Peyer's patch (tissue), 4 donors: Measurements from ENCODE around the gene ATCAY. TPM values are rescaled to one million over a fixed set of nuclear protein-coding genes. Genes with fewer than 3 reads are reported as not detected.
"Not testable (repeated sequence)": the region's sequence is repeated elsewhere in the genome, so short reads cannot be mapped to it uniquely, and the experiment has no call there.

ENCODE experiments used
- DNase-seq, 3 donors: peaks; one replicate each; pipeline ENCODE4 v3.0.0-alpha.2; 2017 to 2019
- H3K27ac ChIP-seq, 4 donors: fragments of 200-600 bp; sonication (generic); one replicate each; pipeline ENCODE4 v1.5.1; 2016 to 2019
- H3K27me3 ChIP-seq, 2 donors: fragments of 200-600 bp; sonication (generic); one replicate each; pipeline ENCODE4 v1.5.1; 2019
- H3K36me3 ChIP-seq, 3 donors: fragments of 200-600 bp; sonication (generic); one replicate each; pipeline ENCODE4 v1.5.1; 2016 to 2019
- H3K4me1 ChIP-seq, 4 donors: fragments of 200-600 bp; sonication (generic); one replicate each; pipeline ENCODE4 v1.5.1; 2016 to 2019
- H3K4me3 ChIP-seq, 4 donors: fragments of 200-600 bp; sonication (generic); 1 replicate in 3 of 4; 2 replicates in 1 of 4; pipeline ENCODE4 v1.5.1; 2016 to 2019; ENCODE audit warnings: mild to moderate bottlenecking in 1 of 4
- H3K9me3 ChIP-seq, 4 donors: fragments of 200-600 bp; sonication (generic); one replicate each; pipeline ENCODE4 v1.5.1; 2016 to 2019; ENCODE audit warnings: mild to moderate bottlenecking in 1 of 4
- CTCF ChIP-seq, 6 experiments: fragments of 450-650 bp in 4 of 6; fragments of 200-600 bp in 2 of 6; sonication (generic) in 1 of 6; IDR thresholded peaks; one replicate each; pipeline ENCODE4 v1.5.1; 2017 to 2019; ENCODE audit warnings: antibody characterized with exemption in 6 of 6, mild to moderate bottlenecking in 3 of 6, moderate library complexity in 1 of 6
- POLR2A ChIP-seq, 2 donors: fragments of 450-650 bp; IDR thresholded peaks; one replicate each; pipeline ENCODE4 v1.5.1; 2017; ENCODE audit warnings: antibody characterized with exemption in 2 of 2, mild to moderate bottlenecking in 2 of 2, moderate library complexity in 2 of 2
- total RNA-seq, 4 donors: library from RNA; depleted of rRNA; stranded (reverse); fragments of >200 nt; gene quantifications; one replicate each; pipeline ENCODE4 v1.1.0, GENCODE V29; 2016

The ATCAY gene
- total RNA-seq, 4 donors from 2014 or later = 0.13 to 0.47 TPM; not detected in 2

DNA sequence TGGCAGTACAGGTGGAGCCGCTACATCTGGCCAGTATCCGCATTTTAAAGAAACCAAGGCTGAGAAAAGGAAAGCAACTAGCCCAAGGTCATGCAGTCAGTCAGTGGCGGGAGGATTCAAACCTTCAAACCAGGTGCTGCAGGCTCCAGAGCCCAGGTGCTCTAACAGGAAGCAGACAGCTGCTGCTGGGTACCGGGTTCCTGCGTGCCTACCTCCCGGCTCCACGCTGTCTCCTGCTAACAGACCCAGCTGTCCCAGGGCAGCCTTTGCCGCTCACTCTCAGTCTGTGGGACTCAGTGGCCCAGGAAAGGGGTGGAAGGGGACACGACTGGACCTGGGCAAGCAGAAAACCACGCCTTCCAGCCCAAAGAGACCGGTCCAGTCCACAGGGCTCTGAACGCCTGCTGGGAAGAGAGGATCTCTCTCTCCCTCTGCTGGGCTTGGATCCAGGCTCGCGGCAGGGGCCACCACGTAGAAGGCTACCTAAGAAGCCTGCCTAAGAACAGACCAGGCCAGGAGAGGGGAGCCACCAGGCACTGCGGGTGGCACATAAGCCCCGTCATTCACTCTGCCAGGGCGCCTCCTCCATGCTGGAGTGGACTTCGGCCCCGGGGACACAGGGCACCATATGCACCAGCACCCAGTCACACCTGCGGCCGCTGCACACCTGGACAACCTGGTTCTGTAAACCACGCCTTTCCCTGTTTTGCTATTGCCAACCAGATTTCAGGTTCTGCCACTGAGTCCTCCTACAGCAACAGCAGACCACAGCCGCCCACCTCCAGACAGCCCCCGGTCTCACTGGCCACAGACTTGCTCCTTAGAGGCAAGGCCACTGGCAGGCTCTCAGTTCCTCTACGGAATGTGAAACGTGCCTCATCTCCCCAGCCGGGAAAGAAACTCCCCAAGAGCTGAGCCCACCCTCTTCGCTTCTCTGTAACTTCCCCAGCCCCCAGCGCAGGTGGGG, 85.8 kb downstream of the ATCAY start:
- TF ChIP-seq POLR2A (IDR thresholded peaks at IDR 0.05) = peak; percentile 19 to 48
- TF ChIP-seq CTCF (IDR thresholded peaks at IDR 0.05) = no peak
- Histone ChIP-seq H3K4me1 (peaks cover 0 to 50% (median 8%) of the 10 kb centered on the region in 4 donors), H3K27me3 (no peaks in the 10 kb centered on the region), H3K4me3 (peak overlapping the region in 2 of 4 donors; percentile 37 to 39), H3K36me3 (peaks cover 0 to 54% (median 0%) of the 10 kb centered on the region in 3 donors), H3K27ac (peak overlapping the region; percentile 59 to 99 (median 92)), H3K9me3 (no peaks in the 10 kb centered on the region)
- DNase-seq = peak in 2 of 3 donors; percentile 93 to 94

DNA sequence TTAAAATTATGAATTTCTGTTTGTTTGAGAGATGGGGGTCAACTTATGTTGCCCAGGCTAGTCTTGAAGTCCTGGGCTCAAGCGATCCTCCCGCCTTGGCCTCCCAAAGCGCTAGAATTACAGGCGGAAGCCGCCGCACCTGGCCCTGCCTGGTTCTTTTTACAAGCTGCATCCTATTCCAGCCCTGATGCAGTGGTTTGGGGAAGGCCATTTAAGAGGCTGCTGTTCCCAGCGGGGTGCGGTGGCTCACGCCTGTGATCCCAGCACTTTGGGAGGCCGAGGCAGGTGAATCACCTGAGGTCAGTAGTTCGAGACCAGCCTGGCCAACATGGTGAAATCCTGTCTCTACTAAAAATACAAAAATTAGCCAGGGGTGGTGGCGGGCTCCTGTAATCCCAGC, 87.5 kb downstream of the ATCAY start:
- peaks cover 0 to 38% (median 0%) of the 10 kb centered on the region in 3 donors for H3K36me3 ChIP-seq

DNA sequence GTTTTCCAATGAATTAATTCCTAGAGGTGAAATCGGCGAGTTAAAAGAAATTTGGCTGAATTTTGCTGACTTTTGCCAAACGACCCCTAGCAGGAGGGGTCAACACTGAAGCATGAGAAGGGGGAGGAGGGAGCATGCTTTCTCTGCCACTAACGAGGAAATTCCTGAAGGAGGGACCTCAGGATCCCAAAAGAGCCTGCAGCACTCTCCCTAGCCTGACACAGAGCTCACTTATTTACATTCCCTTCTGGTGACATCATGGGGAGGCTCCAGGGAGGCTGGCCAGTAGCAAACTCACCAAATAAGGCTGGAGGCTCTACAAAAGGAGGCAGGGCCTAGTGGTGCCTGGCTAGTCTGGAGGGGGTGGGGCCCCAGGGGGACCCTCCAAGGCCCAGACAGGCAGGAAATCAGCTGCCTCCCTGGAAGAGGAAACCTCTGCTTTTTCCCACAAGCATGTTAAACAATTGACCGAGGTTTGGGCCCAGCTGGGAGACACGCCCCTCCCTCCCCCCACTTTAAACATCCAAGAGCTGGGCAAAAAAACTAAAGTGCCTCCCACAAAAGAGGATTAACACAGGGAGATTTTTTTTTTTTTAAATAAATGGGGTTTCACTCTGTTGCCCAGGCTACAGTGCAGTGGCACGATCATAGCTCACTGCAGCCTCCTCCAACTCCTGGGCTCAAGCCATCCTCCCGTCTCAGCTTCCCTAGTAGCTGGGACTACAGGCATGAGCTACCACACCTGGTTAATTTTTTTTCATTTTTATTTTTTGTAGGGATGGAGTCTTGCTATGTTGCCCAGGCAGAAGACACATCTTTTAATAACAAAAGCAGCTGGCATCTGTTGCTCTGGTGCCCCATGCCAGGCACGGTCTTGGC, 88.3 kb downstream of the ATCAY start:
- H3K4me1 ChIP-seq = peaks cover 0 to 55% (median 12%) of the 10 kb centered on the region in 4 donors
- no peaks in the 10 kb centered on the region for H3K9me3 ChIP-seq
- TF ChIP-seq CTCF (IDR thresholded peaks at IDR 0.05) = no peak
- no peak for TF ChIP-seq POLR2A (IDR thresholded peaks at IDR 0.05)

More for the DNA sequence above, 87.5 kb downstream of the ATCAY start:
- Histone ChIP-seq H3K4me1 (peaks cover 0 to 55% (median 12%) of the 10 kb centered on the region in 4 donors), H3K4me3 (peak overlapping the region in 1 of 4 donors; percentile 6), H3K27ac (peak overlapping the region; percentile 59 to 99 (median 96))
- not testable (repeated sequence) for DNase-seq, H3K9me3 ChIP-seq, H3K27me3 ChIP-seq

DNA sequence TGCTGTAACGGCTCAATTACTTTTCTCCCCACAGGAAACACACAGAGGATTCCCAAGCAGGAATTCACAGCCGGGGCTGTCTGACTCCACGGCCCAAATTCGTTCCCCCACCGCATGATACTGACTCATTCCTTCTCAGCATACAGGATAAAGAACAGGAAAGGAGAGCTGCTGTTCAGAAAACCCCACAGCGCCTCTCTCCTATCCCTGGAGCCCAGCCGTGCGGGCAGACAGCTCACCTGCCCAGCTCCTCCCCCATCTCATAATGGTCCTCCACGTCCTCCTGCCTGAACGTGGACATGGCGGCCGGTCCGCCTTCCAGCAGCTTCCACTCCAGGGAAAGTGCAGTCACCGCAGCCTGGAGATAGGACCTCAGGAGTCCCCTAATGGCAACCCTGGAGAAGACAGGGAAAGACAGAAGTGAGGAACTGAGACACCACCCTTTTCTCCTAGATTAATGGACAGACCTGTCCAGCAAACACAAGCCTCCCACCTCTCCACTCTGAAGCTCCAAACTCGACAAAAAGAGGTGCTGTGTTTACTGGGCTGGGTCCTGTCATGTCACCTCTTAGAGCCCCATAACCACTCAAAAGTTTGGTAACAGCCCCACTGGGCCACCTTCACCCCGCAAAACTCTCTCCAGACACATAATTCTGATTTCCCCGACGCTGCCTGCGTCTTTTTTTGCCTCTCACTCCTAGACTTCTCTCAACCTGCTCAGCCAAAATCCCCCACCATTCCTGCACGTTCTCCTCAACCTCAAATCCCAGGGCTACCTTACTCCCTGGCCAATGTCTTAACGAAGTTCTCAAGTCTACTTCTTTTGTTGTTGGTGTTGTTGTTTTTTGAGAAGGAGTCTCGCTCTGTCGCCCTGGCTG, 89.2 kb downstream of the ATCAY start:
- no peaks in the 10 kb centered on the region for H3K27me3 ChIP-seq
- H3K27ac ChIP-seq = peak overlapping the region; percentile 95 to 99 (median 96)
- H3K36me3 ChIP-seq = peaks cover 0 to 21% (median 0%) of the 10 kb centered on the region in 3 donors
- peak overlapping the region; percentile 83 to 98 (median 98) for H3K4me3 ChIP-seq
- no peak for DNase-seq
- no peaks in the 10 kb centered on the region for H3K9me3 ChIP-seq
- TF ChIP-seq POLR2A (IDR thresholded peaks at IDR 0.05) (no peak), CTCF (IDR thresholded peaks at IDR 0.05) (peak in 1 of 6 experiments; percentile 3)
- H3K4me1 ChIP-seq = peaks cover 0 to 55% (median 12%) of the 10 kb centered on the region in 4 donors

More for the DNA sequence above, 88.3 kb downstream of the ATCAY start:
- Histone ChIP-seq H3K36me3 (peaks cover 0 to 30% (median 0%) of the 10 kb centered on the region in 3 donors), H3K27me3 (no peaks in the 10 kb centered on the region), H3K27ac (peak overlapping the region; percentile 95 to 99 (median 96)), H3K4me3 (peak overlapping the region in 2 of 4 donors; percentile 98)
- peak in 2 of 3 donors; percentile 64 to 84 for DNase-seq

GRCh38 chr19:3970313-3970807, 89.9 kb downstream of the ATCAY start:
- no peaks in the 10 kb centered on the region for H3K9me3 ChIP-seq
- H3K27ac ChIP-seq = peak overlapping the region; percentile 95 to 99 (median 96)
- H3K4me1 ChIP-seq = peaks cover 0 to 51% (median 12%) of the 10 kb centered on the region in 4 donors
- no peak for TF ChIP-seq CTCF (IDR thresholded peaks at IDR 0.05)
- no peak for TF ChIP-seq POLR2A (IDR thresholded peaks at IDR 0.05)
- peak overlapping the region; percentile 83 to 98 (median 98) for H3K4me3 ChIP-seq
- peaks cover 0 to 19% (median 0%) of the 10 kb centered on the region in 3 donors for H3K36me3 ChIP-seq
- no peaks in the 10 kb centered on the region for H3K27me3 ChIP-seq
- no peak for DNase-seq
